ENCODE results near the gene FAIM2.

The FAIM2 gene

GRCh38 chr12:49939707-49940106 lies 36.0 kb upstream of the FAIM2 start:
- no peak for DNase-seq (ENCODE audit: low read depth)

DNA sequence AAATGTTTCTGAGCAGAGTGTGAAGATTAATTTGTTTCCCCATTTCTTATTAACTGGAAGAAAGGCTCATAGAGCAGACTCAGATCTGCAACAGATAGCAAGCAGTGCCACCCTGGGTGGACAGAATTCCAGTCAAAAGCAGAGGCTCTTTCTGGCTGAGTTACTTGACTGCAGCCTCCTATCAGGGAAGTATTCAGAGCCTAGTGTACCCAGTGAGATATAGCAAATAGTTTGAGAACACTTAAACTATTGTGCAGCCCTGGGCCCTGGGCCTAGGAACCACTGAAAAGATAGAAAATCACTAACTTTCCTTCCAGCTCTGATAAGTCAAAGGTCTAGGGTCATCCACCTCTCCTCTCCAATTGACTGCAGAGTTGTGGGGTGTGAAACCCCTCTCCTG lies 35.6 kb upstream of the FAIM2 start:
- DNase-seq (ENCODE audit: low read depth): no peak

- DNase-seq (ENCODE audit: low read depth): no peak
Measured at GRCh38 chr12:49937639-49938300, 34.1 kb upstream of the FAIM2 start.

DNA sequence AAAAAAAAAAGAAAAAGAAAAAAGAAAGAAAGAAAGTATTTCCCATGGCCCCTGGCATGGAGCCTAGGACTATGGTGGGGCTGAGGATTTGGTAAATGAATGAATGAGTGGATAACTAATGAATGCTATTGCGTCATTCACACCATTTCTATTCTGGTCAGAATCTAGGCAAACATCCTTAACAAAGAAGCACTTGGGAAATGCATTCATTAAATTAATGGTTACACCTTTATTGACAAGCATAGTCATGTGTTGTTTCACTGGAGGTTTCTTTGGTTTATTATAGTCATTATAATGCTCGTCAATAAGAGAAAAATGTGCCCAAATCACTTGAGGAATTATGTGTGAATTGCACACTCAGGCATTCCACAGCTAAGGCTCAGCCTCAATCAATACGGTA lies 33.2 kb upstream of the FAIM2 start:
- DNase-seq (ENCODE audit: low read depth): no peak

DNA sequence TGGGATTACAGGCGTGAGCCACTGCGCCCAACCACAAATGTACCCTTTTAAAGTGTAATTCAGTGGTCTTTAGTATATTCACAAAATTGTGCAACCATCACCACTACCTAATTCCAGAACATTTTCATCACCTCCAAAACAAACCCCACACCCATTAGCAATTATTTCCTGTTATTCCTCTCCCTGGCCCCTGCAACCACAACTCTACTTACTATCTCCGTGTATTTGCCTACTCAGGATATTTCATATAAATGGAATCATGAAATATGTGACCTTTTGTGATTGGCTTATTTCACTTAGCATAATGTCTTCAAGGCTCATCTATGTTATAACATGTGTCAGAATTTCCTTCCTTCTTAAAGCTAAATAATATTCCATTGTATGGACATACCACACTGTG lies 30.8 kb upstream of the FAIM2 start:
- no peak for DNase-seq (ENCODE audit: low read depth)

DNA sequence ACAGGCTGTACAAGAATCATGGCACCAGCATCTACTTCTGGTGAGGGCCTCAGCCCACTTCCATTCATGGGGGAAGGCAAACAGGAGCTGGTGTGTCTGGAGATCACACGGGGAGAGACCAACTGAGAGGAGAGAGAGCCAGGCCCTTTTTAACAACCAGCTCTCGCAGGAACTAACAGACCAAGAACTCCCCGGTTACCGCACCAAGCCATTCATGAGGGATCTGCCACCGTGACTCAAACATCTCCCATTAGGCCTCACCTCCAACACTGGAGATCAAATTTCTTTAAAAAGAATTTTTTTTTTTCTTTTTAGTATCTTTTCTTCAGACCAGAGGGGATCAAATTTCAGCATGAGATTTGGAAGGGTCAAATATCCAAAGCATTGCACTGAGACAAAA lies 30.1 kb upstream of the FAIM2 start:
- DNase-seq (ENCODE audit: low read depth): no peak

DNA sequence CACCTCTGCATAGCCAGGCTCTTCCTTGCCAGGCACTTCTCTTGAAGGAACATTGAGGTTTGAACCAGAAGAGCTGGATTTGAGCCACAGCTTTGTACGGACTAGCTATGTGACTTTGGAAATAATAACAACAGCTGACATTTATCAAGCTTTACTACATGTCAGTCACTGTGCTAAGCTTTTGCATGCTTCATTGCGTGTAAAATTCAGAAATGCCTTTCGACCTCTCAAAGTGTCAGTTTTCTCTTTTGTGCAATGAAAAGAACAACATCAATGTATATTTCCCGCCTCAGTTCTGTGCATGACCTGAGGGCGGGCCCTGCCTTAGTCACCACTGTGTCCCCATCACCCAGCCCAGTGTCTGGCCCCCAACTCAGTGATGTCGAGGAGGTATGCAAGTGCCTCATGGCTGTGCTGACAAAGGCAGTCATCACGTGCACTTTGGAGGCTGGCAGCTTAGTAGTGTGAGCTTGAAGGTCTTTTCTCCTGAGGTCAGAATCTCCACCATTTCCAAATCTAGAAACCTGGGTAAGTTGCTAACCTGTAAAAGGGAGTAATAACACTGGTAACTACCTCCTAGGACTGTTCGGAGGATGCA lies 28.9 kb upstream of the FAIM2 start:
- no peak for DNase-seq (ENCODE audit: low read depth)

DNA sequence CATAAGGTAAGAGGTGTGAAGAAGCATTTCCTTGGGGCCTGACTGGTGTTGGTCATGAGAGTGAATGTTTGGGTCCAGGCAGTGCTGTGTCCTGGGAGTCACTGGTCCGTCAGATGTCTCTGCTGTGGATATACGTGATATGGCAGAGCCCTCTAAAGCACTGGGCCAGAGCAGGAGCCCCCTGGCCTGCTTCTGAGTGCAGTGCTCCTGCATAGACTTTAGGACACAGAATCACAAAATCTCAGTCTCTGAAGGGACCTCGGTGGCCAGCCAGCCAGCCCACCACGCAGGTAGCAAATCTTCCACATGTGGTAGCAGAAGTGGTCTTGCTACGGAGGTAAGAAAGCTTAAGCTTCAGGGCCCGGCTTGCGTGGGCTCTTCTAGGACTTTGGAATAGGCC lies 28.3 kb upstream of the FAIM2 start:
- no peak for DNase-seq (ENCODE audit: low read depth)

- DNase-seq (ENCODE audit: low read depth): no peak
Measured at GRCh38 chr12:49930515-49931288, 27.0 kb upstream of the FAIM2 start.

DNA sequence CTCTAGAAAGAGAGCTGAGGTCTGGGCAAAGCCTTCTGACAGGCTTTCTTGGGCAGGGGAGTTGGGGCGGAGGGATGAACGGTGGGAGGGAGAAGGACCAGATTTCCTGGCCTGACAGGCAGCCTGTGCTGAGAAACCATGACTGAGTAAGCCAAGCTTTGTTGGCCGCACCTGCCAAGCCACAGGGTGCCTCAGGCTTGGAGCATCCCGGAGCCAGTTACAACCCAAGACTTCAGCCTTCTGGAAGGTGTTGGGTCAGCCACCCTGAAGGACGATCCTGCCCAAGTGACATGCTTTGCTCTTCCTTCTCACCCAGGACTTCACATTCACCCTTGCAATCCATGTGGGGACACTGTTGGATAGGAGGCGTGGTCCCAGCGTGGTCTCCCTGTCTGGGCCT lies 25.9 kb upstream of the FAIM2 start:
- DNase-seq (ENCODE audit: low read depth): no peak

- DNase-seq (ENCODE audit: low read depth): no peak
Measured at GRCh38 chr12:49928471-49928870, 24.8 kb upstream of the FAIM2 start.

GRCh38 chr12:49925433-49926204 lies 21.9 kb upstream of the FAIM2 start:
- no peak for DNase-seq (ENCODE audit: low read depth)

GRCh38 chr12:49924628-49925246 lies 21.0 kb upstream of the FAIM2 start:
- no peak for DNase-seq (ENCODE audit: low read depth)

GRCh38 chr12:49923880-49924556 lies 20.3 kb upstream of the FAIM2 start:
- no peak for DNase-seq (ENCODE audit: low read depth)

- no peak for DNase-seq (ENCODE audit: low read depth)
Measured at GRCh38 chr12:49923035-49923644, 19.4 kb upstream of the FAIM2 start.

GRCh38 chr12:49922349-49923034 lies 18.8 kb upstream of the FAIM2 start:
- no peak for DNase-seq (ENCODE audit: low read depth)

GRCh38 chr12:49921936-49922335 lies 18.2 kb upstream of the FAIM2 start:
- DNase-seq (ENCODE audit: low read depth): no peak

- no peak for DNase-seq (ENCODE audit: low read depth)
Measured at GRCh38 chr12:49921299-49921698, 17.6 kb upstream of the FAIM2 start.

DNA sequence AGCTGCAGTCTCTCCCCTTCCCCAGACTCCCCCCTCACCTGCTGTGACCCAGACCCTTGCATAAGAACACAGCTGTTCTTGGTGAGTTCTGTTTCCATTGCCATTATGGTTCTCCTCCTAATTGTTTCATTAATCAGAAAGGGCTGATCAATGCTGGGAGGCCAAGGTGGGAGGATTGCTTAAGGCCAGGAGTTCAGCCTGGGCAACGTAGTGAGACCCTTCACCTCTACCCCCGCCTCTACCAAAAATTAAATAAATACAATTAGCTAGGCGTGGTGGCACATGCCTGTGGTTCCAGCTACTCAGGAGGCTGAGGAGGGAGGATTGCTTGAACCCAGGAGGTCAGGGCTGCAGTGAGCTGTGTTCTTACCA lies 17.2 kb upstream of the FAIM2 start:
- DNase-seq (ENCODE audit: low read depth): no peak

GRCh38 chr12:49920241-49920914 lies 16.7 kb upstream of the FAIM2 start:
- no peak for DNase-seq (ENCODE audit: low read depth)

Measured in stimulated activated CD8-positive, alpha-beta memory T cell treated with anti-CD3 and anti-CD28 coated beads, Interleukin-15, amount 100 ng/mL, for 1 hour (primary cell).